ENCODE measurements around the gene SHFL.

DNA sequence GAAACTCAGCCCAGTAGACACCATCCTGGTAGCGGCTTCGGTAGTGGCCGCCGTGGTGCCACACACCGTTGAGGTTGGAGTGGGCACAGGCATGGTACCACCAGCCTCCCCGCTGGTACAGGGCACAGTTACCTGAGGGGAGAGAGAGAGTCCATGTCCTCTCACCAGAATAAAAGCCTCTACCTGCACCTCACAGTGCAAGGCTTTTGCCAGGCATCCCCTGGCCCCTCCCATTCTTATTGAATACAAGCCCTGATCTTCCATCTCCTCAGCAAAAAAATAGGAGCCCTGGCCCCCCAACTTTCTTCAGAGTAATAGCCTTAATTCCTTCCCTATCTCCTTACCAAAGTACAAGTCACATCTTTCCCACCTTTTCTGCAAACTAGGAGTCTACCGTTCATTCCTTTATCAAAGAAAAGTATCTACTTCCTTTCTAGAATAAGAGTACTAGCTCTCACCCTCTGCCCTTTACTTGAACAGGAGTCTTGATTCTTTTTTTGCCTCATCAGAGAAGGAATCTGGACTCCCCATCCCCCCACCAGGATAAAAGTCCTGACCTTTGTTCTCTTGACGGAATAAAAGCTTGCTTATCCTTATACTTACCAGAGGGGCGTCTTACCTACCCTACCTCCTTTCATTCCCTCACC, 6.7 kb downstream of the SHFL start:
- TF ChIP-seq, protein P1, sequence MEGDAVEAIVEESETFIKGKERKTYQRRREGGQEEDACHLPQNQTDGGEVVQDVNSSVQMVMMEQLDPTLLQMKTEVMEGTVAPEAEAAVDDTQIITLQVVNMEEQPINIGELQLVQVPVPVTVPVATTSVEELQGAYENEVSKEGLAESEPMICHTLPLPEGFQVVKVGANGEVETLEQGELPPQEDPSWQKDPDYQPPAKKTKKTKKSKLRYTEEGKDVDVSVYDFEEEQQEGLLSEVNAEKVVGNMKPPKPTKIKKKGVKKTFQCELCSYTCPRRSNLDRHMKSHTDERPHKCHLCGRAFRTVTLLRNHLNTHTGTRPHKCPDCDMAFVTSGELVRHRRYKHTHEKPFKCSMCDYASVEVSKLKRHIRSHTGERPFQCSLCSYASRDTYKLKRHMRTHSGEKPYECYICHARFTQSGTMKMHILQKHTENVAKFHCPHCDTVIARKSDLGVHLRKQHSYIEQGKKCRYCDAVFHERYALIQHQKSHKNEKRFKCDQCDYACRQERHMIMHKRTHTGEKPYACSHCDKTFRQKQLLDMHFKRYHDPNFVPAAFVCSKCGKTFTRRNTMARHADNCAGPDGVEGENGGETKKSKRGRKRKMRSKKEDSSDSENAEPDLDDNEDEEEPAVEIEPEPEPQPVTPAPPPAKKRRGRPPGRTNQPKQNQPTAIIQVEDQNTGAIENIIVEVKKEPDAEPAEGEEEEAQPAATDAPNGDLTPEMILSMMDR (conservative IDR thresholded peaks at IDR 0.05; ENCODE audit: low read length) = no peak
- no peak for TF ChIP-seq EZH2phosphoT487 (IDR thresholded peaks at IDR 0.05; ENCODE audit: borderline replicate concordance, low read depth, low read length)
